Thyroid gland (tissue), 4 donors: Measurements from ENCODE around the gene CAMTA1. TPM values are rescaled to one million over a fixed set of nuclear protein-coding genes. Genes with fewer than 3 reads are reported as not detected.

Experiments used
- DNase-seq, 2 donors: peaks; one replicate each; pipeline ENCODE4 v3.0.0-alpha.2; 2019
- H3K27ac ChIP-seq, 3 donors: fragments of 200-600 bp; sonication (generic); 1 replicate in 2 of 3; 2 replicates in 1 of 3; pipeline ENCODE4 v1.5.1; 2016 to 2019; ENCODE audit warnings: mild to moderate bottlenecking in 1 of 3, moderate library complexity in 1 of 3
- H3K27me3 ChIP-seq: fragments of 200-600 bp; sonication (generic); one replicate; pipeline ENCODE4 v1.5.1; 2019
- H3K36me3 ChIP-seq, 2 donors: fragments of 200-600 bp; sonication (generic); one replicate each; pipeline ENCODE4 v1.5.1; 2016 to 2019
- H3K4me1 ChIP-seq, 2 donors: fragments of 200-600 bp; sonication (generic); one replicate each; pipeline ENCODE4 v1.5.1; 2017 to 2019
- H3K4me3 ChIP-seq, 3 donors: fragments of 200-600 bp; sonication (generic); replicated peaks in 1 of 3; 1 replicate in 2 of 3; 2 replicates in 1 of 3; pipeline ENCODE4 v1.5.1; 2016; ENCODE audit warnings: mild to moderate bottlenecking in 1 of 3
- H3K9me3 ChIP-seq: fragments of 200-600 bp; sonication (generic); one replicate; pipeline ENCODE4 v1.5.1; 2017
- CTCF ChIP-seq, 6 experiments: fragments of 200-600 bp in 3 of 6; fragments of 450-650 bp in 3 of 6; sonication (generic) in 3 of 6; IDR thresholded peaks; one replicate each; pipeline ENCODE4 v1.5.1; 2016 to 2019; ENCODE audit warnings: antibody characterized with exemption in 6 of 6, mild to moderate bottlenecking in 2 of 6, inconsistent platforms in 1 of 6, moderate library complexity in 1 of 6
- POLR2A ChIP-seq, 2 donors: fragments of 450-650 bp; IDR thresholded peaks; one replicate each; pipeline ENCODE4 v1.6.1; 2017; ENCODE audit warnings: antibody characterized with exemption in 2 of 2, mild to moderate bottlenecking in 2 of 2, moderate library complexity in 1 of 2
- WGBS, 2 donors: methylation state at CpG; one replicate each; pipeline ENCODE4 v1.1.5; 2017; 5-methylcytosine and 5-hydroxymethylcytosine counted together
- intact Hi-C: fragments of 100-400 bp; cut with DNase I; formaldehyde crosslinking; loops from one replicate; pipeline ENCODE4 v1.15.1; 2023
- total RNA-seq, 4 donors: library from RNA; depleted of rRNA; stranded (reverse); fragments of >200 nt; gene quantifications; one replicate each; pipeline ENCODE4 v1.2.3, GENCODE V29; 2016

Gene CAMTA1
- total RNA-seq, 4 donors from 2014 or later = 63.9 to 124 (median 101) TPM

GRCh38 chr1:6822530-6823359 is 37.5 kb downstream of the CAMTA1 start:
- Histone ChIP-seq H3K36me3 (no peaks in the 10 kb centered on the region), H3K27ac (peak overlapping the region; percentile 58 to 87 (median 61)), H3K4me1 (peaks cover 29 to 75% of the 10 kb centered on the region in 2 donors), H3K27me3 (no peaks in the 10 kb centered on the region), H3K9me3 (no peaks in the 10 kb centered on the region), H3K4me3 (no peak overlapping the region)
- intact Hi-C loops = no loop called here
- 69 to 74% methylated on average over 10 of the region's 10 CpGs for WGBS, 2 donors
- DNase-seq = peak; percentile 52 to 59
- TF ChIP-seq CTCF (IDR thresholded peaks at IDR 0.05) (no peak), POLR2A (IDR thresholded peaks at IDR 0.05) (peak in 1 of 2 donors; percentile 88)

- Histone ChIP-seq H3K4me3 (no peak overlapping the region), H3K27ac (peak overlapping the region; percentile 58 to 87 (median 61)), H3K36me3 (no peaks in the 10 kb centered on the region), H3K4me1 (peaks cover 29 to 69% of the 10 kb centered on the region in 2 donors), H3K27me3 (no peaks in the 10 kb centered on the region), H3K9me3 (no peaks in the 10 kb centered on the region)
- DNase-seq = no peak
- no peak for TF ChIP-seq CTCF (IDR thresholded peaks at IDR 0.05)
- TF ChIP-seq POLR2A (IDR thresholded peaks at IDR 0.05) = no peak
- intact Hi-C loops = no loop called here
Measured at GRCh38 chr1:6823793-6824192, 38.5 kb downstream of the CAMTA1 start.

- no peaks in the 10 kb centered on the region for H3K27me3 ChIP-seq
- H3K4me1 ChIP-seq = peaks cover 29 to 58% of the 10 kb centered on the region in 2 donors
- no peaks in the 10 kb centered on the region for H3K9me3 ChIP-seq
- intact Hi-C loops = no loop called here
- H3K27ac ChIP-seq = peak overlapping the region; percentile 58 to 87 (median 61)
- H3K36me3 ChIP-seq = no peaks in the 10 kb centered on the region
- peak in 1 of 2 donors; percentile 22 for DNase-seq
- WGBS, 2 donors = 80 to 91% methylated on average over 6 of the region's 6 CpGs
- no peak overlapping the region for H3K4me3 ChIP-seq
- no peak for TF ChIP-seq CTCF (IDR thresholded peaks at IDR 0.05)
- TF ChIP-seq POLR2A (IDR thresholded peaks at IDR 0.05) = no peak
Measured at GRCh38 chr1:6824665-6825368, 39.6 kb downstream of the CAMTA1 start.

- intact Hi-C loops = no loop called here
- Histone ChIP-seq H3K36me3 (no peaks in the 10 kb centered on the region), H3K4me3 (no peak overlapping the region), H3K27ac (peak overlapping the region in 2 of 3 donors; percentile 61 to 87), H3K27me3 (no peaks in the 10 kb centered on the region), H3K9me3 (no peaks in the 10 kb centered on the region), H3K4me1 (peaks cover 23 to 48% of the 10 kb centered on the region in 2 donors)
- no peak for DNase-seq
- 87 to 90% methylated on average over 4 of the region's 4 CpGs for WGBS, 2 donors
- TF ChIP-seq CTCF (IDR thresholded peaks at IDR 0.05) = no peak
- TF ChIP-seq POLR2A (IDR thresholded peaks at IDR 0.05) = no peak
Measured at GRCh38 chr1:6825828-6826227, 40.6 kb downstream of the CAMTA1 start.

- DNase-seq = no peak
- no peak for TF ChIP-seq CTCF (IDR thresholded peaks at IDR 0.05)
- TF ChIP-seq POLR2A (IDR thresholded peaks at IDR 0.05) = no peak
- Histone ChIP-seq H3K36me3 (no peaks in the 10 kb centered on the region), H3K9me3 (no peaks in the 10 kb centered on the region), H3K27me3 (no peaks in the 10 kb centered on the region), H3K27ac (no peak overlapping the region), H3K4me3 (no peak overlapping the region), H3K4me1 (peaks cover 30 to 44% of the 10 kb centered on the region in 2 donors)
- 89 to 93% methylated on average over 3 of the region's 3 CpGs for WGBS, 2 donors
- intact Hi-C loops = no loop called here
Measured at GRCh38 chr1:6827079-6827478, 41.8 kb downstream of the CAMTA1 start.
